ENCODE results near the gene ELAVL1.

GRCh38 chr19:7992575-7992974 is 12.9 kb downstream of the ELAVL1 start:
- TF ChIP-seq CTCF (IDR thresholded peaks at IDR 0.05) (no peak), POLR2A (IDR thresholded peaks at IDR 0.05) (no peak)
